ENCODE data around the gene DCBLD2.

- TF ChIP-seq POLR2AphosphoS5 (IDR thresholded peaks at IDR 0.05), result no peak
- no peak for TF ChIP-seq CTCF (IDR thresholded peaks at IDR 0.05)
Observed at GRCh38 chr3:98843266-98843959, 58.1 kb downstream of the DCBLD2 start.
